Endothelial cell of umbilical vein (primary cell): ENCODE data around the gene RETREG3. TPM values are rescaled to one million over a fixed set of nuclear protein-coding genes. Genes with fewer than 3 reads are reported as not detected.

ENCODE experiments used
- BruUV-seq: library from RNA; stranded (reverse); fragments of 400-500 nt; replicated peaks from 2 replicates; lab custom pipeline; 2021; lab: Mats Ljungman, UMichigan
- CTCF ChIA-PET: fragments of 300-600, 350-600 bp; sonication (Branson Sonifier 250); formaldehyde crosslinking; loops from one replicate; lab custom pipeline; 2021; ENCODE audit warnings: antibody characterized with exemption, inconsistent platforms; lab: Charles Lee
- POLR2A ChIA-PET: fragments of 300-600, 350-600 bp; sonication (Branson Sonifier 250); formaldehyde crosslinking; loops from one replicate; lab custom pipeline; 2021; ENCODE audit warnings: antibody characterized with exemption, inconsistent platforms; lab: Charles Lee
- DNase-seq: peaks from one replicate; pipeline ENCODE4 v3.0.0-alpha.2; 2011; ENCODE audit warnings: low read depth, low spot score
- FAIRE-seq: peaks from 2 replicates; lab custom pipeline; 2011; peaks lifted over from hg19 to GRCh38; lab: Jason Lieb, UNC
- H2AFZ ChIP-seq: 2 replicates; pipeline ENCODE4 v1.6.0; 2012; ENCODE audit warnings: low read depth, low read length, control low read depth, inconsistent platforms
- H3K27ac ChIP-seq: 2 replicates; pipeline ENCODE4 v1.5.1; 2011; ENCODE audit warnings: low read depth, mild to moderate bottlenecking, control low read depth, low read length, moderate library complexity; ENCODE audit not compliant: insufficient read depth
- H3K27me3 ChIP-seq, 2 experiments: 2 replicates each; pipeline versions ENCODE4 v1.6.0 to v1.6.1; 2011; ENCODE audit warnings: low read length in 2 of 2, mixed read lengths in 1 of 2; ENCODE audit not compliant: control insufficient read depth in 2 of 2, insufficient read depth in 2 of 2
- H3K36me3 ChIP-seq, 2 experiments: 2 replicates in 1 of 2; 3 replicates in 1 of 2; pipeline ENCODE4 v1.5.1; 2011; ENCODE audit warnings: low read length in 2 of 2, mild to moderate bottlenecking in 1 of 2, moderate library complexity in 1 of 2; ENCODE audit not compliant: control insufficient read depth in 2 of 2, insufficient read depth in 2 of 2; ENCODE audit errors: extremely low read depth in 1 of 2
- H3K4me1 ChIP-seq: 3 replicates; pipeline ENCODE4 v1.5.1; 2011; ENCODE audit warnings: mild to moderate bottlenecking, low read length; ENCODE audit not compliant: control insufficient read depth, insufficient read depth; ENCODE audit errors: extremely low read depth
- H3K4me2 ChIP-seq: 2 replicates; pipeline ENCODE4 v1.6.1; 2011; ENCODE audit warnings: low read length, control low read depth, mixed read lengths; ENCODE audit not compliant: insufficient read depth
- H3K4me3 ChIP-seq, 3 experiments: fragments of 200-600 bp in 1 of 3; sonication (generic), shearing (Covaris generic) in 1 of 3; replicated peaks in 1 of 3; 2 replicates each; pipeline ENCODE4 v1.5.1; 2011 to 2016; ENCODE audit warnings: control low read depth in 3 of 3, low read length in 3 of 3, mild to moderate bottlenecking in 2 of 3, inconsistent platforms in 1 of 3, low read depth in 1 of 3, moderate library complexity in 1 of 3; ENCODE audit not compliant: insufficient read depth in 1 of 3
- H3K79me2 ChIP-seq: 2 replicates; pipeline ENCODE4 v1.6.0; 2012; ENCODE audit warnings: low read length, inconsistent platforms; ENCODE audit not compliant: control insufficient read depth, insufficient read depth
- H3K9ac ChIP-seq: replicated peaks from 2 replicates; pipeline ENCODE3; 2011; ENCODE audit warnings: low read length, control low read depth; ENCODE audit not compliant: insufficient read depth; ENCODE audit errors: extremely low read depth
- H3K9me1 ChIP-seq: replicated peaks from 3 replicates; pipeline ENCODE4 v1.6.0; 2011; ENCODE audit warnings: mild to moderate bottlenecking, low read length; ENCODE audit not compliant: control insufficient read depth, insufficient read depth; ENCODE audit errors: extremely low read depth
- H3K9me3 ChIP-seq: replicated peaks from 2 replicates; pipeline ENCODE4 v1.5.1; 2012; ENCODE audit warnings: low read length, inconsistent platforms; ENCODE audit not compliant: control insufficient read depth, insufficient read depth
- H4K20me1 ChIP-seq: replicated peaks from 2 replicates; pipeline ENCODE3; 2011; ENCODE audit warnings: mild to moderate bottlenecking, low read length; ENCODE audit not compliant: control insufficient read depth, insufficient read depth; ENCODE audit errors: extremely low read depth
- EZH2 ChIP-seq: IDR thresholded peaks from 2 replicates; pipeline ENCODE4 v1.6.1; 2012; ENCODE audit warnings: borderline replicate concordance, low read depth, mild to moderate bottlenecking, moderate library complexity, low read length, inconsistent platforms; ENCODE audit not compliant: severe bottlenecking
- FOS ChIP-seq: IDR thresholded peaks from 2 replicates; pipeline ENCODE4 v1.6.1; 2011; ENCODE audit warnings: mild to moderate bottlenecking, low read length, moderate library complexity, borderline replicate concordance; ENCODE audit not compliant: insufficient read depth
- GATA2 ChIP-seq: IDR thresholded peaks from 2 replicates; pipeline ENCODE4 v1.7.0; 2011; ENCODE audit warnings: low read depth, mild to moderate bottlenecking, moderate library complexity, mixed read lengths, low read length; ENCODE audit not compliant: insufficient read length, insufficient read depth
- JUN ChIP-seq: IDR thresholded peaks from 2 replicates; pipeline ENCODE4 v1.6.1; 2011; ENCODE audit warnings: borderline replicate concordance, low read depth; ENCODE audit not compliant: insufficient read length, insufficient read depth
- MAX ChIP-seq: IDR thresholded peaks from 2 replicates; pipeline ENCODE4 v1.6.1; 2011; ENCODE audit not compliant: insufficient read depth, insufficient read length
- MYC ChIP-seq: IDR thresholded peaks from one replicate; pipeline ENCODE4 v1.6.1; 2011; ENCODE audit warnings: mild to moderate bottlenecking, low read depth, low read length
- POLR2A ChIP-seq: IDR thresholded peaks from 2 replicates; pipeline ENCODE4 v1.6.1; 2012; ENCODE audit warnings: low read depth, mild to moderate bottlenecking, control low read depth, low read length
- POLR2AphosphoS5 ChIP-seq: IDR thresholded peaks from 2 replicates; pipeline ENCODE4 v1.6.1; 2012; ENCODE audit warnings: low read depth, mild to moderate bottlenecking, control low read depth, low read length, moderate library complexity; ENCODE audit not compliant: insufficient read depth
- dilution Hi-C: fragments of 300-500 bp; cut with MboI; formaldehyde crosslinking; loops from one replicate; pipeline ENCODE4 v1.15.0; 2019; ENCODE audit warnings: low sequenced_read_pairs; ENCODE audit not compliant: extremely low pct_ligation_motif_present
- intact Hi-C: fragments of 100-400 bp; cut with micrococcal nuclease; formaldehyde crosslinking; loops from one replicate; pipeline ENCODE4 v1.10.0; 2022
- polyA plus RNA-seq, 4 experiments: library from polyadenylated mRNA; depleted of rRNA in 3 of 4; stranded (reverse) in 3 of 4; unstranded in 1 of 4; fragments of >200 nt; gene quantifications; 2 replicates each; pipeline versions ENCODE4 v1.2.1 to v1.2.3, GENCODE V29; 2011 to 2012; ENCODE audit warnings: missing spikeins in 1 of 4
- total RNA-seq: library from RNA; stranded (reverse); gene quantifications from 2 replicates; pipeline ENCODE4 v1.2.3, GENCODE V29; 2021
- TF ChIP-seq, protein P1 (sequence below), 2 donors: IDR thresholded peaks; 1 replicate in 1 of 2; 2 replicates in 1 of 2; pipeline ENCODE4 v1.5.1; 2011; ENCODE audit warnings: low read length in 2 of 2, mild to moderate bottlenecking in 2 of 2, moderate library complexity in 2 of 2, control low read depth in 1 of 2, inconsistent platforms in 1 of 2, low read depth in 1 of 2; ENCODE audit not compliant: insufficient read depth in 1 of 2; ENCODE audit errors: extremely low read depth in 1 of 2

The RETREG3 gene
- total and polyA plus RNA-seq, 2 donors (not counting 3 experiments of a cell fraction or from before 2014, with no cell fraction given) = 36.2 to 53.4 TPM

DNA sequence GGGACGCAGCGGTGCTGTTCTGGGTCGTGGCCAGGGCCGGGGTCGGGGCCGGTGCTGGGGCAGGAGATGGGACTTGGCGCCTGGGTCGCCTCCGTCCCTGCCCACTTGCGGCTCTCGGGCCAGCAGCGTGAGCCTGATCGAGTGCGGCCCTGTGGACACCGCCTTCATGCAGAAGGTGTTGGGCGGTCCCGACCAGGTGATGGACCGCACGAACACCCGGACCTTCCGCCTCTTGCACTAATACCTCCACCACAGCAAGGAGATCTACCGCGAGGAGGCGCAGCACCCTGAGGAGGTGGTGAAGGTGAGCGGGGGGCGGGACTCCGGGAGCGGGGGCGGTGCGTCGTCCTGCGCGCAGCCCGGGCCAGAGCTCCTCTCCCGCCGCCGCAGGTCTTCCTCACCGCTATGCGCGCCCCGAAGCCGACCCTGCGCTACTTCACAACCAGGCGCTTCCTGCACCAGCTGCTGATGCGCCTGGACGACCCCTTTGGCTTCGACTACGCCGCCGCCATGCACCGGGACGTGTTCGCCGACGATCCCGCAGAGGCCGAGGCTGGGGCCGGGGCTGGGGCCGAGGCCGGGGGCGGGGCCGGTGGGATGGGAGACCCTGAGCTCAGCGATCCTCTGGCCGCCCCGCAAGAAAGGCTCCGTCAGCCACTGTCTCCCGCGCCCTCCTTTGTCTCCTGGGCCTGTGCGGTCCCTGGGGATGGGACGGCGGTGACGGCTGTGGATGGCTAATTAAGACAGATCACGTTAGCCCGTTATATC is 60.9 kb downstream of the RETREG3 start:
- H3K9ac ChIP-seq = no peak overlapping the region
- POLR2A ChIA-PET = interaction anchor here (0.7 kb wide), 1 partner anchor 29 kb away, joined by 3 read pairs; the partner anchor contains the start of gene PSMC3IP

More for the DNA sequence above, 60.9 kb downstream of the RETREG3 start:
- intact Hi-C loops = no loop called here
- TF ChIP-seq MAX (no peak), FOS (no peak), EZH2 (peak; percentile 50), GATA2 (no peak), JUN (no peak), POLR2AphosphoS5 (no peak), MYC (no peak), POLR2A (peak; percentile 42)
- TF ChIP-seq, protein P1, sequence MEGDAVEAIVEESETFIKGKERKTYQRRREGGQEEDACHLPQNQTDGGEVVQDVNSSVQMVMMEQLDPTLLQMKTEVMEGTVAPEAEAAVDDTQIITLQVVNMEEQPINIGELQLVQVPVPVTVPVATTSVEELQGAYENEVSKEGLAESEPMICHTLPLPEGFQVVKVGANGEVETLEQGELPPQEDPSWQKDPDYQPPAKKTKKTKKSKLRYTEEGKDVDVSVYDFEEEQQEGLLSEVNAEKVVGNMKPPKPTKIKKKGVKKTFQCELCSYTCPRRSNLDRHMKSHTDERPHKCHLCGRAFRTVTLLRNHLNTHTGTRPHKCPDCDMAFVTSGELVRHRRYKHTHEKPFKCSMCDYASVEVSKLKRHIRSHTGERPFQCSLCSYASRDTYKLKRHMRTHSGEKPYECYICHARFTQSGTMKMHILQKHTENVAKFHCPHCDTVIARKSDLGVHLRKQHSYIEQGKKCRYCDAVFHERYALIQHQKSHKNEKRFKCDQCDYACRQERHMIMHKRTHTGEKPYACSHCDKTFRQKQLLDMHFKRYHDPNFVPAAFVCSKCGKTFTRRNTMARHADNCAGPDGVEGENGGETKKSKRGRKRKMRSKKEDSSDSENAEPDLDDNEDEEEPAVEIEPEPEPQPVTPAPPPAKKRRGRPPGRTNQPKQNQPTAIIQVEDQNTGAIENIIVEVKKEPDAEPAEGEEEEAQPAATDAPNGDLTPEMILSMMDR (IDR thresholded peaks at IDR 0.05; ENCODE audit: extremely low read depth in 1 of 2, insufficient read depth in 1 of 2, low read depth in 1 of 2, low read length in 2 of 2) = peak; percentile 24 to 58
- peaks cover 2% of the 10 kb centered on the region for H3K79me2 ChIP-seq
- H3K36me3 ChIP-seq = peaks cover 0 to 2% of the 10 kb centered on the region in 2 experiments
- no peaks in the 10 kb centered on the region for H3K4me1 ChIP-seq
- BruUV-seq = no TSS peak
- H3K27me3 ChIP-seq = no peaks in the 10 kb centered on the region
- H4K20me1 ChIP-seq = no peaks in the 10 kb centered on the region
- H3K27ac ChIP-seq = no peak overlapping the region
- peak overlapping the region; percentile 42 for H3K4me2 ChIP-seq
- peak; percentile 76 for FAIRE-seq
- peak overlapping the region; percentile 66 for H2AFZ ChIP-seq
- H3K9me3 ChIP-seq = no peaks in the 10 kb centered on the region
- no peaks in the 10 kb centered on the region for H3K9me1 ChIP-seq
- DNase-seq = peak; percentile 52
- H3K4me3 ChIP-seq = peak overlapping the region in 2 of 3 experiments; percentile 6 to 45
- CTCF ChIA-PET = interaction anchor here (0.8 to 1.3 kb wide), 8 partner anchors 10 to 326 kb away, joined by 3 to 5 read pairs (median 4); partner anchors contain the start of gene NAGLU
- dilution Hi-C loops = no loop called here
